GM12878 (cell line): ENCODE data around the gene BTBD7. TPM values are rescaled to one million over a fixed set of nuclear protein-coding genes. Genes with fewer than 3 reads are reported as not detected.
"Not testable (repeated sequence)": the region's sequence is repeated elsewhere in the genome, so short reads cannot be mapped to it uniquely, and the experiment has no call there.

Experiments used
- ATAC-seq: fragments of 200-7000 bp; cut with Tn5 transposase; 3 replicates; pipeline ENCODE4 v1.9.1; 2020; ENCODE audit warnings: mild to moderate bottlenecking, moderate library complexity
- BruUV-seq: library from RNA; stranded (reverse); fragments of 400-500 nt; replicated peaks from 2 replicates; lab custom pipeline; 2021; lab: Mats Ljungman, UMichigan
- CTCF ChIA-PET: fragments of 300-600 bp; sonication (Branson Sonifier 250); formaldehyde crosslinking; extraction: SDS; loops from one replicate; lab custom pipeline; 2021; ENCODE audit warnings: inconsistent platforms; lab: Yijun Ruan, JAX
- POLR2A ChIA-PET: fragments of 350-600 bp; formaldehyde crosslinking; extraction: SDS; loops from one replicate; lab custom pipeline; 2021; ENCODE audit warnings: inconsistent platforms; lab: Charles Lee
- RAD21 ChIA-PET: fragments of 300-600 bp; sonication (Branson Sonifier 250); formaldehyde crosslinking; loops from one replicate; lab custom pipeline; 2023; ENCODE audit warnings: antibody characterized with exemption; ENCODE audit not compliant: unreplicated experiment; lab: Charles Lee
- SMC1A ChIA-PET: fragments of 300-600 bp; sonication (Branson Sonifier 250); formaldehyde crosslinking; loops from one replicate; lab custom pipeline; 2023; ENCODE audit not compliant: unreplicated experiment, uncharacterized antibody; lab: Charles Lee
- DNase-seq: peaks from one replicate; pipeline ENCODE4 v3.0.0-alpha.2; 2011; ENCODE audit warnings: low read depth, low spot score
- FAIRE-seq: peaks from 3 replicates; lab custom pipeline; 2011; peaks lifted over from hg19 to GRCh38; lab: Jason Lieb, UNC
- H2AFZ ChIP-seq: 2 replicates; pipeline ENCODE4 v1.6.0; 2011; ENCODE audit warnings: low read depth, low read length, control low read depth; ENCODE audit not compliant: control insufficient read depth
- H3K27ac ChIP-seq: 2 replicates; pipeline ENCODE4 v1.5.1; 2011; ENCODE audit warnings: control low read depth; ENCODE audit not compliant: control insufficient read depth, insufficient read depth
- H3K27me3 ChIP-seq, 2 experiments: replicated peaks in 1 of 2; 2 replicates each; pipeline versions ENCODE4 v1.6.0 to v1.6.1; 2011; ENCODE audit warnings: low read length in 1 of 2; ENCODE audit not compliant: control insufficient read depth in 2 of 2, insufficient read depth in 2 of 2
- H3K36me3 ChIP-seq, 2 experiments: 2 replicates each; pipeline ENCODE4 v1.5.1; 2011; ENCODE audit warnings: low read length in 1 of 2; ENCODE audit not compliant: control insufficient read depth in 2 of 2, insufficient read depth in 2 of 2
- H3K4me1 ChIP-seq: 2 replicates; pipeline ENCODE4 v1.6.1; 2011; ENCODE audit warnings: mild to moderate bottlenecking, low read length, moderate library complexity, mixed read lengths; ENCODE audit not compliant: control insufficient read depth, insufficient read depth
- H3K4me2 ChIP-seq: 2 replicates; pipeline ENCODE4 v1.6.0; 2011; ENCODE audit warnings: control low read depth; ENCODE audit not compliant: control insufficient read depth, insufficient read depth
- H3K4me3 ChIP-seq: fragments of 200-600 bp; sonication (generic); 2 replicates; pipeline ENCODE4 v1.5.1; 2016
- H3K79me2 ChIP-seq: 2 replicates; pipeline ENCODE4 v1.6.0; 2011; ENCODE audit warnings: low read length; ENCODE audit not compliant: control insufficient read depth, insufficient read depth
- H3K9ac ChIP-seq: 2 replicates; pipeline ENCODE4 v1.8.0; 2011; ENCODE audit warnings: low read length, control low read depth, mixed read lengths; ENCODE audit not compliant: control insufficient read depth, insufficient read depth
- H3K9me3 ChIP-seq: replicated peaks from 3 replicates; pipeline ENCODE4 v1.5.1; 2011; ENCODE audit warnings: mild to moderate bottlenecking, low read length; ENCODE audit not compliant: control insufficient read depth, insufficient read depth
- H4K20me1 ChIP-seq: 2 replicates; pipeline ENCODE4 v1.6.0; 2011; ENCODE audit not compliant: control insufficient read depth, insufficient read depth
- NFYB ChIP-seq: IDR thresholded peaks from 2 replicates; pipeline ENCODE4 v1.6.1; 2011; ENCODE audit warnings: low read depth, mild to moderate bottlenecking, low read length, improper control_type of control experiment, moderate library complexity; ENCODE audit not compliant: insufficient read depth
- USF2 ChIP-seq: IDR thresholded peaks from 2 replicates; pipeline ENCODE4 v1.6.1; 2011; ENCODE audit warnings: low read depth, low read length, improper control_type of control experiment, borderline replicate concordance
- WGBS: methylation state at CpG from one replicate; pipeline ENCODE4 v1.1.6; 2016; ENCODE audit warnings: low lambda C conversion rate; ENCODE audit not compliant: insufficient replicate concordance, insufficient coverage; ENCODE audit errors: missing lambda C conversion rate; 5-methylcytosine and 5-hydroxymethylcytosine counted together
- in situ Hi-C: fragments of 300-500 bp; cut with MboI; formaldehyde crosslinking; loops from 9 replicates; pipeline ENCODE4 v1.14.3; 2018; ENCODE audit warnings: mixed read lengths
- intact Hi-C: fragments of 100-400 bp; cut with micrococcal nuclease; formaldehyde crosslinking; loops from one replicate; pipeline ENCODE4 v1.14.2; 2022; ENCODE audit not compliant: unreplicated experiment
- polyA plus RNA-seq, 11 experiments: library from polyadenylated mRNA; depleted of rRNA in 4 of 11; unstranded in 6 of 11; stranded (reverse) in 5 of 11; fragments of >200 nt; fragmentation: Nextera tagmentation in 4 of 11; fragmentation: Illumina TruSeq in 1 of 11; extraction: Ambion mirVana in 4 of 11; extraction: Trizol in 1 of 11; gene quantifications; 1 replicate in 1 of 11; 2 replicates in 10 of 11; pipeline versions ENCODE4 v1.2.1 to v1.2.3, GENCODE V29; 2011 to 2016; ENCODE audit warnings: inconsistent platforms in 2 of 11, missing spikeins in 2 of 11, low read depth in 1 of 11
- total RNA-seq, 4 experiments: library from RNA; depleted of rRNA in 3 of 4; stranded (reverse); fragments of >200 nt in 3 of 4; fragmentation: Illumina TruSeq in 1 of 4; extraction: Trizol in 1 of 4; gene quantifications; 2 replicates each; pipeline versions ENCODE4 v1.2.1 to v1.2.3, GENCODE V29; 2013 to 2021

BTBD7 gene
- total and polyA plus RNA-seq, 10 of the 15 experiments (the other 5 are each of a cell fraction or from before 2014, with no cell fraction given) = 3.6 to 17.0 (median 9.6) TPM

- TF ChIP-seq USF2 = no peak
- TF ChIP-seq NFYB = no peak
- TF ChIP-seq, all 136 proteins: peak for 0
These were observed 98.0 kb downstream of the BTBD7 start (continued) for GRCh38 chr14:93234798-93235197.

- 74% methylated on average over 5 of the region's 5 CpGs for WGBS
- H3K4me1 ChIP-seq, H3K9ac ChIP-seq, POLR2A ChIA-PET, DNase-seq, H3K36me3 ChIP-seq, H3K4me2 ChIP-seq, H4K20me1 ChIP-seq, H3K4me3 ChIP-seq, intact Hi-C loops, H3K27ac ChIP-seq, H2AFZ ChIP-seq, H3K27me3 ChIP-seq, ATAC-seq, FAIRE-seq, H3K79me2 ChIP-seq, BruUV-seq, H3K9me3 ChIP-seq: not testable (repeated sequence)
- ChIA-PET CTCF (interaction anchor here (0.7 to 3.9 kb wide), 11 partner anchors 14 to 386 kb away, joined by 3 to 17 read pairs (median 3); partner anchors contain the start of genes GON7 and UBR7), RAD21 (interaction anchor here (1.0 to 1.4 kb wide), 2 partner anchors 9 to 315 kb away, joined by 3 to 5 read pairs; no protein-coding TSS in a partner anchor), SMC1A (interaction anchor here (0.6 to 5.5 kb wide), 9 partner anchors 91 to 386 kb away, joined by 3 to 25 read pairs (median 3); no protein-coding TSS in a partner anchor)
- in situ Hi-C loops = loop anchor here (25.0 kb wide), 1 partner anchor 304 kb away; no protein-coding TSS in a partner anchor
These were observed 99.8 kb downstream of the BTBD7 start for GRCh38 chr14:93233078-93233477.
